Glomerular visceral epithelial cell (primary cell): ENCODE measurements around the gene CACNA1D.

Experiments used
- DNase-seq: peaks from one replicate; pipeline ENCODE4 v3.0.0-alpha.2; 2016; ENCODE audit errors: extremely low spot score

Gene CACNA1D

GRCh38 chr3:53748512-53749271 is 254.3 kb downstream of the CACNA1D start:
- DNase-seq = no peak

GRCh38 chr3:53749448-53749847 is 255.0 kb downstream of the CACNA1D start:
- DNase-seq = no peak

DNA sequence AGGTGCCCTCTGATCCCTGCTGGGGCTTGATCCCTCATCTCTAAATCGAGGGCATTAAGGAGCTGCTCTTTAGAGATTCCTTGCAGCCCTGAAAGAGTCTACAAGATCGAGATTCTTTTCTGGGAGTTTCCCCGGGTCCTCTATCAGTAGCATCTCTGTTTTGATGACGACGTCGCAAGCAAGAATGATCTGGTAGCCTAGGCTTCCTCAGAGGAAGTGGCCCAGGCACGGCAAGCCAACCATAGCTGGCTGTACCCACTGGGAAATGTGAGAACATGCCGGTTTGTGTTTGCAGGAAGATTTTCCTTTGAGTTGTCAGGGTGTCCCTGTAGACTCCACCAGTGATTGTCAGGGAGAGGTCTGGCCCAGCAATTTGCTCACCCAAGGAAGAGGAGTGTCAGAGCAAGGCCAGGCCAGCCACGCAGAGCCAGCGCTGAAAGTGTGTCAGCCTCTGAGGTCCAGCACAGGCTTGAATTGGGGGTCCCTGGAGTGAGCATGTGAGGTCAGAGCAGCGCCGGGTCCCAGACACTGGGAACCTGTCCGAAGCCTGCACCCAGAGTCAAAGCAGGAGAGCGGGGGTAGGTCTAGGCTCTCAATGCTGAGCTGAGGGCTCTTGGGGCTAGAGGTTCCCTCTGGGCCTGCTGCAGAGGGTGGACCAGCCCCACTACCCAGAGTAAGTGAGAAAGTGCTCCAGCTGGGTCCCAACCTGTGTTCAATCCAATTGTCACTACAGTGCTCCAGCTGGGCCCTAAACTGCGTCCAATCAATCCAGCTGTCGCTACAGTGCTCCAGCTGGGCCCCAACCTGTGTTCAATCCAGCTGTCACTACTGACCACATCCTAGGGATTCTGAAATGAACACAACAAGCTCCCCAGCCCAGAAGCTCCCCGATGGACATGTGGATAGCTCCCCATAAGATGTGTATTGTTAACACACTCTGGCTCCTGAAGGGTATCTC is 256.1 kb downstream of the CACNA1D start:
- no peak for DNase-seq

DNA sequence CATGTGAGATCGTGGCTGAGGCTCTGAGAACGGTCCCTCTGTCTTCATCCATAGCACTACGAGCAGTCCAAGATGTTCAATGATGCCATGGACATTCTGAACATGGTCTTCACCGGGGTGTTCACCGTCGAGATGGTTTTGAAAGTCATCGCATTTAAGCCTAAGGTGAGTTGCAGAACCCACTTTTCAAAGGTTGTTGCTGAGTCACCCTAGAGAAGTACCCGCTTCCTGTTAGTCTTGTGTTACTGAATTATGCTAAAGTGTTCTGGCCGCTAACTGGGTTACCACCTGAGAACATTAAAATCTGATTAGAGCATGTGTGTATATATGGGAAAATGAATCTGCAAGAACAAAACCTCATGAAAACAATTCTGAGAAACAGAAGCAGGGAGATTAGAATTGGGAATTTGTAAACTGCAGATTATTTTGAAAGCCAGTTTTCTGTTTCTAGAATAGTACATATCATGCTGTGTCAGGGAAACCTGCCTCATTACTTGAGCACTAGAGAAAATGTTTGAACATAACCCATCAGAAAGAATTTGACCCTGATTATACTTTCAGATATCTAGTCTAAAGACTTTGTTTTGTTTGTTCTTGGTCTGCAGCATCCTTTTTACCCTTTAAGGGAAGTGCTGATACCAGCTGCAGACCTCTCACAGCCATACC is 259.2 kb downstream of the CACNA1D start:
- DNase-seq = no peak

GRCh38 chr3:53754325-53754724 is 259.9 kb downstream of the CACNA1D start:
- DNase-seq = no peak

GRCh38 chr3:53758846-53759245 is 264.4 kb downstream of the CACNA1D start:
- DNase-seq = no peak

DNA sequence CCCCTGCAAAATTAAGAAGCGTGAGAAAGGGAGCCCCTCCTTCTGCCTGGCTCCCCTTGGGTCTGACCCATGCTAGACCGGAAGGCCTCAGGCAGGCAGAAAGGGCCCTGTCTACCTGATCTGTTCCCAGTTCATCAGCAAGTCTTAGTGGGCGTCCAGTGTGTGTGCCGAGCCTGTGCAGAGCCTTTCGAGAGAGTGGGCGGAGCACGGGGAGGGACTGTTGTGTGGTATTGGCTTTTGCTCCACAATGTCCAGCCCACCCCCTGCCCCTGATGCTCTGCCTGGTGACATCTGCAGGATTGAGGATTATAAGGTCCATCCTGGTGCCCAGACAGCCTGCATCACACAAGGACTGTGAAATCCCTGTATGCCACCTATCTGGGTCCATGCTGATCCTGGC is 268.9 kb downstream of the CACNA1D start:
- no peak for DNase-seq

DNA sequence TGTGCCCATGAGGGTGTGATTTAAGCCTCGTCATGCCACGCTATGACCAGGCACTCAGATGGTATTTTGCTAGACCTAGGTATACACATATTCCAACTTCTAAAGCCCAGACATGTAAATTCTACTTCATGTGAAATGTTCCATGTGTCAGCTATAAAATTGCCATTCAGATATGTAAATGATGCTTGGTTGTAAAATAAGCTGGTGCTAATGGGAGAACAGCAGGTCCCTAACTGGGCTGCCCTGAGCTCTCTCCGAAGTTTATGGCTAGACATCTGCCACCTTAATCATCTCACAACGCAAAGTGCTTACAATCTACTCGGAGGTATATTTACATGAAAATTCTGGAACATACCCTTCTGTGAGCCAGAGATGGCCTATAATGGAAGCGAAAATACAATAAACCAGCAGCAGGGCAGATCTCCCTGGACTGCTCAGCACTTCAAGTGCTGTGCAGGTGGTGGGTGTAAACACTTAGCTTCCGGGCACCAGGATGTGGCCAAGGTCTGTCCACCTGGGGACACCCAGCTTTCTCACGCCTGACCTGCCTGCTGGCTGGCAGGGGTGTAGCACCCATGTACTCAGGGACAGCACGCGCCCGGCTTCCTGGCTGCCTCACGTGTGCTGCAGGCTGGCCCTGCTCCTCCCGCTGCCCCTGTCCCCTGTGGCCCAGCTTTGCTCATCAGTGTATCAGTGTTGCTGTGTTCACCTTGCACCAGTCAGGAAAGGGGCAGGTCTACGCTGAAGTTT is 269.8 kb downstream of the CACNA1D start:
- DNase-seq = no peak

DNA sequence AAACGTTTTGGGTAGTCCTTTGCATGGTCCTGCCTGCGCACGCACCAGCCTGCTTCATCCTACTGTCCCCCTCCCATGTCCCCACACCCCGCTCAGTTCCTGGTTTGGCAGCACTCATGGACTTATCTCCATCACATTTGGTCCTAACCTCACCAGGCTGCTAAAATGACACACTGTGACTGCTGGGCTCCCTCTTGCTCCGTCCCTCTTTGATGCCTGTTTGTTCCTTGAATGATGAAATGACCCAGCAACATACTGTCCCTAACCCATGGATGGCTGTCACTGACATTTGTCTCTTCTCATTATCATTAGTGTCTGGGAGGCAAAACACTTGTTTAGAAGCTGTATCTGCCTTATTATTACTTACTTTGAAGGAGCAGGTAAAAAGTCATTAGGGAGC is 271.3 kb downstream of the CACNA1D start:
- no peak for DNase-seq

GRCh38 chr3:53766706-53767105 is 272.3 kb downstream of the CACNA1D start:
- DNase-seq = no peak

DNA sequence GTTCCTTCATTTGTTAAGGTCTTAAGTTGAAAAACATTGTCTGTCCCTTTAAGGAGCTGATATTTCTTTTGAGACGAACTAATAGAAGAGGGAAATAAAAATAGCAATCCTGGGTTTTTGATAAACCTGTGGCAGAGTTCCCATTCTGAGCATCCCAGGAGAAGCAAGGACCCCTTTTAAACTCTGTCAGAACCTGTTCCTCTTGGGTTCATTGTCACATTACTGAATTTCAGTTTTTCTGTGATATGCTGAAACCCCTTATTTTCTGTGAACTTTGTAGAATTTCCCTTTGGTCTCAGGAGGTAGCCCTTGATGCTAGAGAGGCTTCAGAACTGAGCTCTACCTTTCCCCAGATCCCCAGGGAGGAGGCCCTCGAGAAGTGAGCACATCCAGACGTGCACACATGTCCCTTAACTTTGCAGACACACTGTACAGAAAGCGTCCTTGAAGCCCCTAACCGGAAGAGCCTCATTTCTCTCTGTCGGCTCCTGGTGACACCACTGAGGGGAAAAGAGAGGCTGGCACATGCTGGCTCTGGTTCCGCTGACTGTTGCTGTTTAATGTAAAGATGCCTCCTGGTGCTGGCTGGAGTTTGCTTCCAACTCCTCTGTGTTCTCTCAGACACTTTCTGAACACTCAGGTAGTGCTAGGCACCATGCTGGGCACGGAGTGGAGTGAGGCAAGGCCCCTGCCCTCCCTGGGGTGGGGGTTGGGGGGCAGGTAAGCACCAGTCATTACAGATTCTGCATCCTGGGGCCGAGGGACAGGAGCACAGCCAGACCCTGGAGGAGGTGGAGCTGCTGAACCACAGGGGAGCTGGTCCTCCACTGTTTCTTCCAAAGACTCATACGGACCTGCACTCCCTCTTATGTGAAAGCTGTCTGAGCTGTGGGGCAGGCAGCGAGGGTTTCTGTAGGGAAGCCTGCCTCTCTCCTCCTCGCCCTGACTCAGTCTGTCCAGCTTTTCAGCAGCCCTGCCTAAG is 274.4 kb downstream of the CACNA1D start:
- no peak for DNase-seq

GRCh38 chr3:53772562-53772961 is 278.2 kb downstream of the CACNA1D start:
- DNase-seq = no peak

DNA sequence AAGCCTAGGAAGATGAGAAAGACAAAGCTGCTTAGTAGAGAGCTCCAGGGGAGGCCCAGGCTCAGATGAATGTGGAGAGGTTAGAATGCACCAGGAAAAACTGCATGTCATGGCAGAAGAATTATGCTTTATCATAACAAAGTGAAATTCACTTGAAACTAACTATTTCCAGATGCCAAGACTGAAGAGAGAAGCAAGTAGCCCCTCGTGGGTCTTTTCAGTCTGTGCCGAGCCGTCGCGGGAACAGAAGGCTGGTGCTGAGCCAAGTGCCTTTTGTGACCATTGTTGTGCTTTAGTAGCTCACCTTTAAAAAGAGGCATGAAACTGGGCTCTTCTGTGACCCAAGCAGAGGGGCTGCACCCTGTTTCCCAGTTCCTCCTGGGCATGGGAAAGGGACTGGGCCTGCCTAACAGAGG is 278.6 kb downstream of the CACNA1D start:
- DNase-seq = no peak

- DNase-seq = no peak
Observed at GRCh38 chr3:53773611-53774368, 279.4 kb downstream of the CACNA1D start.

DNA sequence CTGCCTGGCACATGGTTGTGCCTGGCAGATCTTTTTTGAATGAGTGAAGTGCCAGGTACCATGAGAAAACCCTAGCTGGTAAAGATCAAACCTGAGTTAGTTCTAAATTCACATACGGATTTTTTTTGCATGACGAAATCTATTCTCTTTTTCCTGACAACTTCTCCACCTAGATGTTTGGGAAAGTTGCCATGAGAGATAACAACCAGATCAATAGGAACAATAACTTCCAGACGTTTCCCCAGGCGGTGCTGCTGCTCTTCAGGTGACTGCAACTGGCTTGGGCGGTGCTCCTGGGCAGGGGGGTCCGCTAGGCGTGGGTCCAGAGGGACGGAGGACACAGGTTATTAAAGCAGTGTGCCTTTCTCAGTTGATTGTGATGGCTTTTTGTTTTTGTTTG is 280.0 kb downstream of the CACNA1D start:
- DNase-seq = no peak

- no peak for DNase-seq
Observed at GRCh38 chr3:53775018-53775417, 280.6 kb downstream of the CACNA1D start.

GRCh38 chr3:53775834-53776251 is 281.4 kb downstream of the CACNA1D start:
- no peak for DNase-seq

GRCh38 chr3:53776494-53777101 is 282.2 kb downstream of the CACNA1D start:
- DNase-seq = no peak

- no peak for DNase-seq
Observed at GRCh38 chr3:53777468-53777867, 283.1 kb downstream of the CACNA1D start.
